ENCODE data around the gene YPEL1. TPM values are rescaled to one million over a fixed set of nuclear protein-coding genes. Genes with fewer than 3 reads are reported as not detected.

YPEL1 gene
- total RNA-seq, result 10 to 100 TPM; 17.3 to 17.5 TPM

GRCh38 chr22:21735200-21736083 lies at the start of gene YPEL1:
Gene YPEL1 (minus strand): TSS chr22:21735794. CDS start chr22:21710744, 25,050 bp downstream.
- Mint-ChIP-seq H3K27me3 (peaks cover 19% of the 10 kb centered on the region), H3K4me3 (peak within 1 kb of the TSS; percentile 90), H3K36me3 (ENCODE audit: low read depth) (no peaks in the 10 kb centered on the region), H3K4me1 (peaks cover 19% of the 10 kb centered on the region), H3K9me3 (no peaks in the 10 kb centered on the region), H3K27ac (peak within 1 kb of the TSS; percentile 82)
- DNase-seq, result peak; percentile 97
- POLR2A ChIA-PET, result interaction anchor here (0.6 to 2.1 kb wide), 17 partner anchors 9 to 237 kb away, joined by 3 to 13 read pairs (median 3); partner anchors contain the start of gene SDF2L1
- CTCF ChIA-PET, result interaction anchor here (1.0 kb wide), 2 partner anchors 9 to 27 kb away, joined by 3 read pairs; no protein-coding TSS in a partner anchor

GRCh38 chr22:21780259-21780658 lies 44.7 kb upstream of the YPEL1 start:
- H3K36me3 Mint-ChIP-seq (ENCODE audit: low read depth), result peaks cover 36% of the 10 kb centered on the region
- H3K27me3 Mint-ChIP-seq, result no peaks in the 10 kb centered on the region
- CTCF ChIA-PET, result interaction anchor here (0.9 to 1.0 kb wide), 2 partner anchors 10 to 13 kb away, joined by 4 to 5 read pairs; no protein-coding TSS in a partner anchor
- no peak overlapping the region for H3K4me3 Mint-ChIP-seq
- no peaks in the 10 kb centered on the region for H3K9me3 Mint-ChIP-seq
- peaks cover 3% of the 10 kb centered on the region for H3K4me1 Mint-ChIP-seq
- H3K27ac Mint-ChIP-seq, result no peak overlapping the region
- POLR2A ChIA-PET, result no interaction called here
- no peak for DNase-seq

GRCh38 chr22:21779444-21779843 lies 43.9 kb upstream of the YPEL1 start:
- no peaks in the 10 kb centered on the region for H3K27me3 Mint-ChIP-seq
- DNase-seq, result no peak
- ChIA-PET POLR2A (no interaction called here), CTCF (interaction anchor here (0.9 to 1.3 kb wide), 2 partner anchors 12 to 17 kb away, joined by 3 to 5 read pairs; no protein-coding TSS in a partner anchor)
- H3K27ac Mint-ChIP-seq, result no peak overlapping the region
- H3K9me3 Mint-ChIP-seq, result no peaks in the 10 kb centered on the region
- H3K36me3 Mint-ChIP-seq (ENCODE audit: low read depth), result peaks cover 31% of the 10 kb centered on the region
- H3K4me3 Mint-ChIP-seq, result no peak overlapping the region
- H3K4me1 Mint-ChIP-seq, result peaks cover 3% of the 10 kb centered on the region

GRCh38 chr22:21778705-21779363 lies 43.2 kb upstream of the YPEL1 start:
- H3K27ac Mint-ChIP-seq, result no peak overlapping the region
- DNase-seq, result no peak
- ChIA-PET POLR2A (no interaction called here), CTCF (interaction anchor here (1.3 kb wide), 1 partner anchor 16 kb away, joined by 3 read pairs; no protein-coding TSS in a partner anchor)
- no peaks in the 10 kb centered on the region for H3K27me3 Mint-ChIP-seq
- H3K4me1 Mint-ChIP-seq, result peaks cover 3% of the 10 kb centered on the region
- peaks cover 27% of the 10 kb centered on the region for H3K36me3 Mint-ChIP-seq (ENCODE audit: low read depth)
- no peaks in the 10 kb centered on the region for H3K9me3 Mint-ChIP-seq
- no peak overlapping the region for H3K4me3 Mint-ChIP-seq

- H3K9me3 Mint-ChIP-seq, result no peaks in the 10 kb centered on the region
- H3K27me3 Mint-ChIP-seq, result no peaks in the 10 kb centered on the region
- ChIA-PET POLR2A (interaction anchor here (2.4 kb wide), 1 partner anchor 9 kb away, joined by 8 read pairs; no protein-coding TSS in a partner anchor), CTCF (no interaction called here)
- DNase-seq, result no peak
- H3K27ac Mint-ChIP-seq, result no peak overlapping the region
- H3K4me1 Mint-ChIP-seq, result peaks cover 31% of the 10 kb centered on the region
- peaks cover 50% of the 10 kb centered on the region for H3K36me3 Mint-ChIP-seq (ENCODE audit: low read depth)
- no peak overlapping the region for H3K4me3 Mint-ChIP-seq
Measured at GRCh38 chr22:21771631-21771976, 36.0 kb upstream of the YPEL1 start.

- peaks cover 75% of the 10 kb centered on the region for H3K36me3 Mint-ChIP-seq (ENCODE audit: low read depth)
- H3K9me3 Mint-ChIP-seq, result no peaks in the 10 kb centered on the region
- ChIA-PET POLR2A (no interaction called here), CTCF (interaction anchor here (1.0 kb wide), 2 partner anchors 92 to 139 kb away, joined by 3 to 4 read pairs; no protein-coding TSS in a partner anchor)
- H3K27me3 Mint-ChIP-seq, result no peaks in the 10 kb centered on the region
- peak overlapping the region; percentile 97 for H3K27ac Mint-ChIP-seq
- H3K4me3 Mint-ChIP-seq, result no peak overlapping the region
- no peak for DNase-seq
- H3K4me1 Mint-ChIP-seq, result peaks cover 60% of the 10 kb centered on the region
Measured at GRCh38 chr22:21768435-21768834, 32.8 kb upstream of the YPEL1 start.

GRCh38 chr22:21766691-21767462 lies 31.3 kb upstream of the YPEL1 start:
- CTCF ChIA-PET, result interaction anchor here (1.1 kb wide), 2 partner anchors 9 to 13 kb away, joined by 3 to 5 read pairs; no protein-coding TSS in a partner anchor
- Mint-ChIP-seq H3K4me1 (peaks cover 70% of the 10 kb centered on the region), H3K36me3 (ENCODE audit: low read depth) (peaks cover 79% of the 10 kb centered on the region), H3K27ac (peak overlapping the region; percentile 97), H3K9me3 (no peaks in the 10 kb centered on the region), H3K27me3 (no peaks in the 10 kb centered on the region), H3K4me3 (peak overlapping the region; percentile 41)
- POLR2A ChIA-PET, result interaction anchor here (0.6 to 1.8 kb wide), 8 partner anchors 10 to 110 kb away, joined by 3 to 6 read pairs (median 3); partner anchors contain the start of gene MAPK1
- DNase-seq, result peak; percentile 83

GRCh38 chr22:21765909-21766529 lies 30.4 kb upstream of the YPEL1 start:
- Mint-ChIP-seq H3K4me1 (peaks cover 78% of the 10 kb centered on the region), H3K36me3 (ENCODE audit: low read depth) (peaks cover 78% of the 10 kb centered on the region), H3K27me3 (no peaks in the 10 kb centered on the region), H3K4me3 (no peak overlapping the region), H3K27ac (peak overlapping the region; percentile 97), H3K9me3 (no peaks in the 10 kb centered on the region)
- ChIA-PET POLR2A (interaction anchor here (0.6 to 1.8 kb wide), 5 partner anchors 9 to 110 kb away, joined by 3 to 6 read pairs (median 3); no protein-coding TSS in a partner anchor), CTCF (no interaction called here)
- DNase-seq, result no peak

- Mint-ChIP-seq H3K9me3 (no peaks in the 10 kb centered on the region), H3K4me3 (no peak overlapping the region), H3K27ac (peak overlapping the region; percentile 67), H3K4me1 (peaks cover 87% of the 10 kb centered on the region), H3K27me3 (no peaks in the 10 kb centered on the region), H3K36me3 (ENCODE audit: low read depth) (peaks cover 83% of the 10 kb centered on the region)
- no peak for DNase-seq
- POLR2A ChIA-PET, result interaction anchor here (1.1 to 1.9 kb wide), 6 partner anchors 8 to 189 kb away, joined by 3 to 13 read pairs (median 4); partner anchors contain the start of genes PPM1F, SDF2L1 and YPEL1
- CTCF ChIA-PET, result interaction anchor here (0.6 kb wide), 1 partner anchor 296 kb away, joined by 3 read pairs; no protein-coding TSS in a partner anchor
Measured at GRCh38 chr22:21764038-21764804, 28.6 kb upstream of the YPEL1 start.

- H3K4me3 Mint-ChIP-seq, result no peak overlapping the region
- DNase-seq, result peak; percentile 40
- peaks cover 79% of the 10 kb centered on the region for H3K36me3 Mint-ChIP-seq (ENCODE audit: low read depth)
- ChIA-PET POLR2A (interaction anchor here (0.6 to 1.9 kb wide), 7 partner anchors 9 to 190 kb away, joined by 3 to 13 read pairs (median 3); partner anchors contain the start of genes MAPK1, PPM1F, SDF2L1 and YPEL1), CTCF (interaction anchor here (0.5 to 1.3 kb wide), 9 partner anchors 9 to 190 kb away, joined by 3 to 6 read pairs (median 3); partner anchors contain the start of gene PPM1F)
- H3K9me3 Mint-ChIP-seq, result no peaks in the 10 kb centered on the region
- H3K27ac Mint-ChIP-seq, result peak overlapping the region; percentile 67
- H3K27me3 Mint-ChIP-seq, result no peaks in the 10 kb centered on the region
- peaks cover 77% of the 10 kb centered on the region for H3K4me1 Mint-ChIP-seq
Measured at GRCh38 chr22:21762712-21763581, 27.4 kb upstream of the YPEL1 start.

All from activated CD4-positive, alpha-beta memory T cell treated with anti-CD3 and anti-CD28 coated beads, Interleukin-2, amount 10 ng/mL, durations not matched to agents 7 days and 5 days (primary cell).